IPS-15b (cell line): Measurements from ENCODE around the gene ST3GAL4.
"Not testable (repeated sequence)": the region's sequence is repeated elsewhere in the genome, so short reads cannot be mapped to it uniquely, and the experiment has no call there.

Source experiments
- H3K27me3 ChIP-seq: one replicate; pipeline ENCODE4 v1.6.1; 2013; ENCODE audit warnings: low read length; ENCODE audit not compliant: control insufficient read depth, insufficient read depth
- H3K36me3 ChIP-seq: one replicate; pipeline ENCODE4 v1.6.1; 2013; ENCODE audit warnings: low read length; ENCODE audit not compliant: control insufficient read depth, insufficient read depth
- H3K4me1 ChIP-seq: one replicate; pipeline ENCODE4 v1.6.1; 2013; ENCODE audit warnings: mild to moderate bottlenecking, low read length; ENCODE audit not compliant: control insufficient read depth, insufficient read depth
- H3K4me3 ChIP-seq: one replicate; pipeline ENCODE4 v1.5.1; 2013; ENCODE audit warnings: low read depth, low read length
- H3K9ac ChIP-seq: one replicate; pipeline ENCODE4 v1.6.1; 2013; ENCODE audit warnings: low read depth, mild to moderate bottlenecking, low read length
- H3K9me3 ChIP-seq: one replicate; pipeline ENCODE4 v1.6.1; 2013; ENCODE audit warnings: mild to moderate bottlenecking, low read length; ENCODE audit not compliant: control insufficient read depth, insufficient read depth

Gene ST3GAL4

GRCh38 chr11:126341760-126342161 lies 13.7 kb upstream of the ST3GAL4 start:
- Histone ChIP-seq H3K4me1 (no peaks in the 10 kb centered on the region), H3K4me3 (no peak overlapping the region), H3K27me3 (no peaks in the 10 kb centered on the region), H3K9me3 (no peaks in the 10 kb centered on the region), H3K9ac (no peak overlapping the region), H3K36me3 (peaks cover 12% of the 10 kb centered on the region)

GRCh38 chr11:126343051-126343450 lies 12.4 kb upstream of the ST3GAL4 start:
- Histone ChIP-seq H3K9ac (no peak overlapping the region), H3K4me3 (no peak overlapping the region), H3K36me3 (peaks cover 12% of the 10 kb centered on the region), H3K9me3 (no peaks in the 10 kb centered on the region), H3K27me3 (no peaks in the 10 kb centered on the region), H3K4me1 (no peaks in the 10 kb centered on the region)

DNA sequence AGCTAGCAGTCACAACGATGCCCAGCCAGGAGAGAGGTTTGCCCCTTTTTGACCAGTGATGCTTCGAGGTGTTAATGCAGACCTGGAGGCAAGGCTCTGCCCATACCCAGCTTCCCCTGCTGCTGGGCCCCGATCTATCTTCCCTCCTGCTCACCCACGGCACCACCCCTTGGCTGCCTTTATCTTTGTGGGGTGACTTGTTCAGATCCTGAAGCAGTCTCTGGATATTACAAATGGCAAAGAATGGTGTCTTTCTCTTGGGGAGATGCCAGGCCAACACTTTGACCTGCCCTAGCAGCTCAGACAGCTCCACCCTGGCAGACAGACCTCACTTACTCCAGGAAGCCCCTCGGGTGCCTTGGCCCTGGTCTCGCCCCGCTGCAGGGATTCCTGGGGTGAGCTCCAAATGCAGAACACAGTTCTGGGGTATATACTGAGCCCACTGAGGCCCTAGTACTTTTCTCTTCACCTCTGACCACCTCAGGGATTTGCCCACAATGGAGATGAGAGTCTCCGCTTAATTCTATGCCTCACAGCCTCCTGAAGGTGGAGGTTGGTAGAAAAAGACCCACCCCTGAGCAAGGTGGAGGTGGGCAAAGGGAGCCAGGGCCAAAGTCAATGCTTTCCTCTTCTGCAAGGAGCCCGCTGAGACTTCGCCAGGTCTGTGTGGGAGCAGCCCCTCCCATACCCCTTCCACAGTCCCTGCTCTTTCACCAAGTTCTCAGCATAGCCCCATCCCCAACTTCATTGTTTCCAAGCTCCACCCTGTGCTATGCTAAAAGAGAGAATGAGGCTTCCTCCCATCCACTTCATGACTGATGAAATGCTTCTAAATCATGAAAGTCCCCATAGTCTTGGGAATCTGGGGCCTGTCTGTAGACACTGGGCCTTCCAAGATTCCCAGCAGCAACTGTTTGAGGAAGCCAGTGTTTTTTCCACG lies 11.1 kb upstream of the ST3GAL4 start:
- Histone ChIP-seq H3K9ac (no peak overlapping the region), H3K27me3 (no peaks in the 10 kb centered on the region), H3K9me3 (no peaks in the 10 kb centered on the region), H3K4me3 (no peak overlapping the region), H3K36me3 (peaks cover 8% of the 10 kb centered on the region), H3K4me1 (no peaks in the 10 kb centered on the region)

DNA sequence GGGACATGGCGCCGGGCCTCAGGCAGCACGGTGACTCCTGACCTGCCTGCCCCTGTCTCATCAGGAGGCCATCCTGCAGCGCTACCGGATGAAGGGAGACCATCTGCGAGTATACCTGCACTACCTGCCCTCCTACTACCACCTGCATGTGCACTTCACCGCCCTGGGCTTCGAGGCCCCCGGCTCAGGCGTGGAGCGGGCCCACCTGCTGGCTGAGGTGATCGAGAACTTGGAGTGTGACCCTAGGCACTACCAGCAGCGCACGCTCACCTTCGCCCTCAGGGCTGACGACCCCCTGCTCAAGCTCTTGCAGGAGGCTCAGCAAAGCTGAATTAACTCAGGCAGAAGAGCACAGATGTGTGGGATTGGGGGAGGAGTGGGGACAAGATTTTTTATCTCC lies 10.2 kb upstream of the ST3GAL4 start:
- Histone ChIP-seq H3K9me3 (no peaks in the 10 kb centered on the region), H3K4me3 (no peak overlapping the region), H3K36me3 (peaks cover 6% of the 10 kb centered on the region), H3K4me1 (no peaks in the 10 kb centered on the region), H3K9ac (no peak overlapping the region), H3K27me3 (no peaks in the 10 kb centered on the region)

DNA sequence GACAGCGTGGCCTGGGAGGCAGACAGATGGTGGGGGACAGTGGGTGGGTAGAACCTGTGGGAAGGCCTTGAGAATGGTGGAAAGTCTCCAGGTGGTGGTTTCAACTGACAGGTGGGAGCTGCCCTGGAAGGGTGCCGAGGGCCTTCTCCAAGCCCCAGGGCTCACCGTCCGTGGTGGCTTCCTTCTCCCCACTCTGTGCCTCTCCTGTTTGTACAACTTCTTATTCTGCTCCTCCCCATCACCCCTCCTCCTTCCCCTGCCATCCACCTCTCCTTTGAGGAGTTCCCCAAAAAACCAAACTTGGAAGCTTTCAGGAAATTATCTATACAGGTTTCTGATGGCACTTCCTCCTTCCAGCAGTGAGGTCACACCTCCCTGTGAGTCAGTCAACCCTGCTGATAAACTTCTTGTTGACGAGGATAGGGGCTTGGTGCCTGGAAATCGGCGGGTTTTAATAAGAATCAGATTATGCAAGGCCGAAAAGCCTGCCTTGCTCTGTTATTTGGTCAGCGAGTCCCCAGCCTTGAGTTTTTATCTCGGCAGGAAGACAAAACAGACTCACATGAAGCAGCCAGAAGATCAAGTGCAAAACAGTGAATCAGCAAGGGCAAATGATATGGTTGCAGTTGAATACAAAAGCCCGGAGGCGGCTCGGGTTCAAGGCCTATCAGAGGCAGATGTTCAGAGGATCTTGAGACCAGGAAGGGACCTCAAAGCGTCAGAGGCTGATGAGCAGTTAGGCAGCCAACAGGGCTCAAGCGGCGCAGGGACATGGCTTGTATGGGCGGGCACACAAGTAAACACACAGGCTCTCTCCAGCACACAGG lies 9.5 kb upstream of the ST3GAL4 start:
- Histone ChIP-seq H3K27me3 (no peaks in the 10 kb centered on the region), H3K36me3 (peaks cover 6% of the 10 kb centered on the region), H3K9me3 (no peaks in the 10 kb centered on the region), H3K9ac (no peak overlapping the region), H3K4me3 (no peak overlapping the region), H3K4me1 (no peaks in the 10 kb centered on the region)

GRCh38 chr11:126346586-126346940 lies 8.9 kb upstream of the ST3GAL4 start:
- Histone ChIP-seq H3K36me3 (peaks cover 9% of the 10 kb centered on the region), H3K4me3 (no peak overlapping the region), H3K9ac (no peak overlapping the region), H3K9me3 (no peaks in the 10 kb centered on the region), H3K4me1 (no peaks in the 10 kb centered on the region), H3K27me3 (no peaks in the 10 kb centered on the region)

- not testable (repeated sequence) for H3K9ac ChIP-seq, H3K27me3 ChIP-seq, H3K4me3 ChIP-seq, H3K36me3 ChIP-seq, H3K4me1 ChIP-seq, H3K9me3 ChIP-seq
Observed at GRCh38 chr11:126346946-126347345, 8.5 kb upstream of the ST3GAL4 start.

GRCh38 chr11:126347751-126348668 lies 7.5 kb upstream of the ST3GAL4 start:
- no peaks in the 10 kb centered on the region for H3K27me3 ChIP-seq
- H3K4me3 ChIP-seq = no peak overlapping the region
- H3K9ac ChIP-seq = no peak overlapping the region
- H3K4me1 ChIP-seq = no peaks in the 10 kb centered on the region
- no peaks in the 10 kb centered on the region for H3K9me3 ChIP-seq
- peaks cover 8% of the 10 kb centered on the region for H3K36me3 ChIP-seq

GRCh38 chr11:126348806-126349582 lies 6.5 kb upstream of the ST3GAL4 start:
- H3K4me3 ChIP-seq = no peak overlapping the region
- no peaks in the 10 kb centered on the region for H3K27me3 ChIP-seq
- no peaks in the 10 kb centered on the region for H3K9me3 ChIP-seq
- H3K36me3 ChIP-seq = peaks cover 3% of the 10 kb centered on the region
- no peak overlapping the region for H3K9ac ChIP-seq
- H3K4me1 ChIP-seq = peaks cover 8% of the 10 kb centered on the region

DNA sequence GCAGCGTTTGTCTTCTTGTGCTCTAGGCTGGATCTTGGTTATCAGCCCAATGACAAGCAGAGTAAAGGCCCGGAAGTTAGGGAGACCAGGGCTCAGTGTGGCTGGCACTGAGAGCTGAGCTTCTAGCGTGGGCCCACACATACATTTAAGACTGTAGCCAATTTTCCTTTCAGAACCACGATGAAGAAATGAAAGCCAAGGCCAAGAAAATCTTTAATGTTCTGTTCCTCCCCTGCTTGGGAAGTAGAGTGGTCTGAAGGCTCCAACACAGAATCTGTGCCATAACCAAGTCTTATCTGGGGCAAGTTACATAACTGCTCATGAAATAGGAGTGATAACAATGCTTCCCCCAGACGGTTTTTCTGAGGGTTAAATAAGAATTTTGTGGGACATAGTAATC lies 4.7 kb upstream of the ST3GAL4 start:
- peaks cover 3% of the 10 kb centered on the region for H3K36me3 ChIP-seq
- H3K27me3 ChIP-seq = no peaks in the 10 kb centered on the region
- H3K4me1 ChIP-seq = peaks cover 8% of the 10 kb centered on the region
- H3K9me3 ChIP-seq = no peaks in the 10 kb centered on the region
- H3K9ac ChIP-seq = no peak overlapping the region
- H3K4me3 ChIP-seq = no peak overlapping the region

GRCh38 chr11:126352163-126352562 lies 3.3 kb upstream of the ST3GAL4 start:
- no peak overlapping the region for H3K9ac ChIP-seq
- H3K4me1 ChIP-seq = peaks cover 8% of the 10 kb centered on the region
- H3K9me3 ChIP-seq = no peaks in the 10 kb centered on the region
- peaks cover 2% of the 10 kb centered on the region for H3K27me3 ChIP-seq
- H3K4me3 ChIP-seq = no peak overlapping the region
- peaks cover 3% of the 10 kb centered on the region for H3K36me3 ChIP-seq
